GM19467 (cell line): Measurements from ENCODE around the gene CPNE5.
"Not testable (repeated sequence)": the region's sequence is repeated elsewhere in the genome, so short reads cannot be mapped to it uniquely, and the experiment has no call there.

Experiments
- ATAC-seq: cut with Tn5 transposase; IDR thresholded peaks from one replicate; pipeline ENCODE4 v1.9.1; 2021; ENCODE audit warnings: mild to moderate bottlenecking, moderate library complexity; ENCODE audit not compliant: unreplicated experiment

The CPNE5 gene

DNA sequence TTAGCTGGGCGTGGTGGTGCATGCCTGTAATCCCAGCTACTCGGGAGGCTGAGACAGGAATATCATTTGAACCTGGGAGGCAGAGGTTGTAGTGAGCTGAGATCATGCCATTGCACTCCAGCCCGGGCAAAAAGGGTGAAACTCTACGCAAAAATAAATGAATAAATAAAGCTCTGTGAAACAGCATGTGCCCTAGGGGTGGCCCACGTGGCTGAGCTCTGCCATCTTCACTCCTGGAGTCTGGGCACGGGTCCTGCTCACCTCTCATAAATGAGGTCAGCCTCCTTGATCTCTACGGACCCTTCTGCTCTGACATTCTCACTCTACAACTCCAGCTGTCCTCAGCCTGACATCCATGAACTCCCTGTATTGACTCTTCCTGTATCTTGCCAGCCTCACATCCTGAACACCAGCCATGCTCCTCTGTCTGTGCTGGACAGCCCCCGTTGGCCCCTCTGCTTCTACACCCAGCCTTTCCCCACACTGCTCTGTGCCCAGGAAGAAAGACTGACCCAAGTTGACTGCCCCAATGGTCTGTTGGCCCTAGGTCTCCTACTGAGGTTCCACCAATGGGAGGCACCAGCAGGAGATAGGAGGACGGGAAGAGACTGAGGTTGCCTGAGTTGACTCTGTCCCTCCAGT lies 21.9 kb downstream of the CPNE5 start:
- ATAC-seq: no peak

DNA sequence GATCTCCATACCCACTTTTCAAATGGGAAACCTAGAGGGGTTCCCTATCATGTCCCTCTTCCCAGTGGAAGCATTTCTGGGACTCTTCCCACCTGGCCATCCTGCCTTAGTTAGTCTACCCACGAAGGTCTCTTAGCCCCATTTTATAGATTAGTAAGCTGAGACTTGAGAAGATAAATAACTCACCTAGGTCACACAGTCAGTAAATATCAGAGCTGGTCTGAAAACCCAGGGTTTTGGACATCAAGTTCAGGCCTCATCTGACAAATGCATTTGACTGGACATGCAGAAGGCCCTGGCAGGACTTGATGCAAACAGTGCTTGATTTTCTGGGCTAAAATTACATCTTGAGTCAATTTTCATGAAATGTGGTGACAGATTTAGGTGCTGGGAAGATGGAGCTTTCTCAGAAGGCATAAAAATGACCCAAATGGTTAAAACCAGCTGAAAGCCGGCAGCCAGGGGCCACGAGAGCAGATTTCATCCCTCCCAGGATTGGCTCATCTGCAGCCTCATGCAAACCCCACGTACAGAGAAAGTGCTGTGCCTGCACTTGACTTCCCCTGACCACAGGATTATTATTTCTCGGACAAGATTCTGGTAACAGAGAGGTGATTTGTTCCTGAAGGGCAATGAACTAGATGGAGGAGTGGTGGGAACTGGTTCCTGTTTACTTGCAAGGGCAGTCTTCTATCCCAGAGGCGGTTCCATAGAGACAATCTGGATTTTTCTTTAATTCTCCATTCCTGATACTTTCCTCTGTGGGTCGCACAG lies 23.1 kb downstream of the CPNE5 start:
- ATAC-seq: no peak

DNA sequence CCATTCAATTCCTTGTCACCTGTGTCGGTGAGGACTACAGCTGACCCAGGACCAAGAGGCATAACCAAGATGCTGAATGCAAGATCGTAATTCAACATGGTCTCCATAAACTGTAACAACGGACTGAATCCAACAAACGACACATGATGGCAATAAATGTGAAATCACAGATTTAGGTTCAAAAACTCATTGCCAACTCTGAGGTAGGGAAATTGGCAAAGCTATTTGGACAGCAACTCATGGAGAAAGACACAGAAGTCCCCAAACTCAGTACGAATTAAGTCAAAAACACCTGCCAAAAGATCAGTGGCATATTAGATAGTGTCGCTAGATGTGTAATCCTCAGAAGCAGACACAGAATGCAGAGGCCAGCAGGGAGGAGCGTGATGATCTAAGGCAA lies 25.0 kb downstream of the CPNE5 start:
- no peak for ATAC-seq

DNA sequence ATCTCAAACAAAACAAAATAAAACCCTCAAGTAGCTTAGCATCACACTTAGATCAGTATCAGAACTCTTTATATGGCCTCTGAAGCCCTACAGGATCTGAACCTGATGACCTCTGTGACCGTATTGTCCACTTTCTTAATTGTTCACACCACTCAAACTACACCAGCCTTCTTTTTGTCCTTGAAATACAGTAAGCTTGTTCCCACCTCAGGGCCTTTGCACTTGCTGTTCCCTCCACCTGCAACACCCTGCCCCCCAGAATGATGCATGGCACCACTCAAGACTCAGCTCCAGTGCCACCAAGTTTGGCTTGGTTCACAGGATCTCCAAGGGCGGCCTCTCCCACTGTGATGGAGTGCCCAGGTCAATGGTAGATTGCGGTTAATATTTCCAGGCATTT lies 25.7 kb downstream of the CPNE5 start:
- ATAC-seq: no peak

DNA sequence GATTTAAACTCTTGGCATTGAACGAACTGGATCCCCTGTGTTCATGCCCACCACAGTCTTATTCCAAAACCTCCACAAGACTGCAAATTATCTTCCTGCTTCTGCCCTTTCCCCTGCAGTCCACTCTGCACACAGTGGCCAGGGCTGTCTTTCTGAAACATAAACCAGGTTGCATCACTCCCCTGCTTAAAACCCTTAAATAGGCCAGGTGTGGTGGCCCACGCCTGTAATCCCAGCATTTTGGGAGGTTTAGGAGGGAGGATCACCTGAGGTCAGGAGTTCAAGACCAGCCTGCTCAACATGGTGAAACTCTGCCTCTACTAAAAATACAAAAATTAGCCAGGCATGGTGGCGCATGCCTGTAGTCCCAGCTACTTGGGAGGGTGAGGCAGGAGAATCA lies 26.2 kb downstream of the CPNE5 start:
- ATAC-seq: not testable (repeated sequence)

DNA sequence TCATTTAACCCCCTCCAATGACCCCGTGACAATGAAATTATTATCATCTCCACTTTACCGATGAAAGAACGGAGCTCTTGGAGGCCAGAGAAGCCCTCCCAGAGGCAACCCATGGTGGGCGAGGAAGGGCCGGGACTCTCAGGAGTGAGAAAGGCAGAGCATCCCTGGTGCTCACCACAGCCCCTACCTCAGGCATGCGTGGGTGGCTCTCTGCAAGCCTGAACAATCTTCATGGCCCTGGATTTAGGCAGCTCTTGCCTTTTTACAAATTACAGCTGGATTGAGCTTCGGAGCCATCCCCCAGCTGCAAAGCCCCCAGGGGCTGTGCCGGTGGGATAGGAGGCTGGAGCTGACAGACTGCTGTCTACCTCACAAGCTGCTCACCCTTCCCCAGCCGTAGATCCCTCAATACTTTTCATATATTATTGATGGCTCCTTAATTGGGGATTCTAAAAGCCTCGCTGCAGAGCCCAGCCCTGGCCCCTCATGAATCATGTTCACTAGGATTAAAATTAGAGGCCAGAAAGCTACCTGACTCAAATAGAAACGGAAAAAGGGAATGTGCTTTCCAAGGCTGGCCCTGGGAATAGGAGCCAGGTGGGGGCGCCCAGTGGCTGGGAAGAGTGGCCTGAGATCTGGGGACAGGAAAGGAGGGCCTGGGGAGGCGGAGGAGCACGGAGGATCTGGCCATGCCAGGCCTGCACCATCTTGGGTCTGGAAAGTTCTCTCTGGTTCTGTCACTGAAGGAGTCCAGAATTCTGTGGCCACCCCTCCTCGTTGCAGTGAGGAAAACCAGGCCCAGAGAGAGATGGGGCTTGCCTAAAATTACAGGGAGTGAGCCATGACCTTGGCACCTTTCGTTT lies 29.1 kb downstream of the CPNE5 start:
- no peak for ATAC-seq

DNA sequence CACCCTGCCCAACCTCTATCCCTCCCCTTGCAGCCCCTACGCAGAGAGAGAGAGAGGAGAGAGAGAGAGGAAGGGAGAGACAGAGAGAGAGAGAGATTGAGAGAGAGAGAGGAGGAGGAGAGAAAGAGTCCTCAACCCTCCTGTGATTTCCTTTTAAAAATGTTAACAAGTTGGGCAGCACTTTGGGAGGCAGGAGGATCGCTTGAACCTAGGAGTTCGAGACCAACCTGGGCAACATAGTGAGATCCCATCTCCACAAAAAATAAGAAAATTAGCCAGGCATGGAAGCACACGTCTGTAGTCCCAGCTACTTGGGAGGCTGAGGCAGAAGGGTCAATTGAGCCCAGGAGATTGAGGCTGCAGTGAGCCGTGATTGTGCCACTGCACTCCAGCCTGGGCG lies 30.1 kb downstream of the CPNE5 start:
- ATAC-seq: no peak

DNA sequence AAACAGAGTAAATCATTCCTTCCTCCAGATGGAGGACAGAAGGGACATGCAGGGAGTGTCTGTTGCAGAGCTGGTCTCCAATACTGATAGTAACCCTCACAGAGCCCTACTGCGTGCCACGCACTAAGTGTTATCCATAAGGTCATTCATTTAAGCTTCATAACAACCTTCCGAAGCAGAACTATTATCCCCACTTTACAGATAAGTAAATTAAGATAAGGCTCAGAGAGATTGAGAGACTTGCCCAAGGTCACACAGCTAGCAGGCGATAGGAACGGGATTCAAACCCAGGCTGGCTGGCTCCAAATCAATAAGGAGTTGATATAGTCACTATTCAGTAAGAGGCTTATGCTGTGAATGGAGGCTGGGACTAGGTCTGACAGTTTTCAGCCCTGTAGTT lies 30.6 kb downstream of the CPNE5 start:
- no peak for ATAC-seq

DNA sequence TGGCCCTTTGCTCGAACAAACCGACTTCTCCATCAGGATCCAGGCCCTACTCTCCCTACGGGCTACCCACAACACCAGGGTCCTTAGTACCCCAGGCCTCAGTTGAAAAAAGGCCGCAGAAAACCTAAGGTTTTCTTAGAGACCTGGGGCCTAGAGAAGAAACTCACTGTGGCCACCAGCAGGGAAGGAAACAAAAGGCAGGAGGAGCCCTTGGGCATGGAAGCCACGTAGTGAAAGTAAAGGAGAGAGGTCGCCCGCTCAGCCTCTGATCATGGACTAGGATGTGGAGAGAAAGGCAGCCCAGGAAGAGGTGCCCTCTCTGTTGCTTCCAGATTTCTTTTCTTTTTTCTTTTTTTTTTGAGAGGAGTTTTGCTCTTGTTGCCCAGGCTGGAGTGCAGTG lies 31.5 kb downstream of the CPNE5 start:
- ATAC-seq: no peak

DNA sequence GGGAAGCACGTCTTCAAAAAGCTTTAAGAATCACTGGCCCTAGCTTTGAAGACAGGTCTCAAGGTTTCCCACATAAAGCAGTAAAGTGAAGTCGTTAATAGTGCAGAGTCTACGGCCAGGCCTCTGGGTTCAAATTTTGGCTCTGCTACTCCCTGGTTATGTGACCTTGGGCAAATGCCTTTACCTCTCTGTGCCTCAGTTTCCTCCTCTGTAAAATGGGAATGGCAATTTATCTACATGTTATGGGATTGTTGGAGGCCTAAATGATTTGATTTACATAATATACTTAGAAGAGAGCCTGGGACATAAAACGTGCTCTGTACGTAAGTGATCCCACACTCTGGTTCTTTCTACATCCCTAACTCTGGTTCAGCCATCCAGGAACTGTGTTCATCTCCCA lies 32.1 kb downstream of the CPNE5 start:
- no peak for ATAC-seq

DNA sequence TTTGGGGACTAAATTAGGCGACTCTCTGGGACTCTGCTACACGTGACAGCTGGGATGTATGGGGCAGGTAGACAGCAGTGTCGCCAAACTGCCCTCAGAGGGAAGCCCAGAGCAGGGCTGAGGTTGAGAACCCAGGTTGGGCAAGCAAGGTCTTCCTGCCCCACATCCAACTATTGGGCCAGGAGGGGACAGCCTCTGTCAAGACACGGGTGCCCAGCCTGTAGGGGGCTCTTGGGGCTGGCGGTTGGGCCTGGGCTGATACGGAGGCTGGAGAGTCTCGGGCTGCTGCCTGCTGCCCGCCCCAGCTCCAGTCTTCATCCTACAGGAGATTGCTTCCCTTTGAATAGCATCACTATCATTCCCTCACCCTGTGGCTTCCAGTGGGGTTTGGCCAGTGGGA lies 33.3 kb downstream of the CPNE5 start:
- ATAC-seq: no peak

DNA sequence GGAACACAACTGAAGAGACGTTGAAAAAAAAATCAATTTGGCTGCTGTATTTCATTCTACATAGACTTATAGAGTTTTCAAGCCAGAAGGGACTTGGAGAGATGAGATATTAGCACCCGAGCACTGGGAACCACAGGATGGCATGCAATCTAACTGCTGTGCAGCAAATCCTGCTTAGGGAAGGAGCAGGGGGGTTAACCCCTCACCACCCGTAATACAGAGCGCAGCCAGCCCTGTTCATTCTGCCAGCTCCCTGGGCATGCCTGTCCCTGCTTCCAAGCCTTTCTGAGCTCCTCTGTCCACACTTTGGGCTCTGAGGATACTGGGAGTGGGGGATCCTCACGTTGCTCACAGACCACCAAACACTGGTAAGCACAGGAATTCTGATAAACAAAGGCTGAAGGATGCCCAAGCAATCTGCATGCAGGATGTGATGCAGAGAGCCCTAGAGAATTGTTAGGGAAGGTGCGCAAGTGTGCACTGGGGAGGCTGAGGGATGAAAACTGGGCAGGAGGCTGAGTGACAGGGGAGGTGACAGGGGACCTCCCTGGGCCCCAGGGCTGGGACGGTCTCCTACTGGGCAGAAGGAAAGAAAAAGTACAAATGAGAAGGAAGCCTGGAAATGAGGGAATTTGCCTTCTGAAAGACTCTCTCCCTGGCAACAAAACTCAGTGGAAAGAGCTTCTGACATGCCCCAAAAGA lies 34.0 kb downstream of the CPNE5 start:
- ATAC-seq: no peak

DNA sequence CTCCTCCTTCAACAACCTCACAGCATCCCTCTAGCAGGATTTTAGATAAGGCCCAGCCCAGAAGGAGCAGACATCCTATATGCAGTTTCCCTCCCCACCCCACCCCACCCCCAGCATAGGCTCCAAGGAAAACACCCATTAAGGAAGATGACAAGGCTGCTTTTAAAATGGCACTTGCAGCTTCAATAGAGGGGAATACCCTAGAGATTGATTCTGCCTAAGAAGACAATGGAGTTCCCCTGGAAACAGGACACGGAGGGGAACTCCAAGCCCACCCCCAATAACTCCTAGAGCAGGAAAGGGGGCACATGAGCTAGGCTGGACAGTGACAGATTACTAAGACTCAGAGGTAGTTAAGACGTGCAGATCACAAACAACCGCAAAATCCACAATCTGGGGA lies 34.7 kb downstream of the CPNE5 start:
- ATAC-seq: no peak

DNA sequence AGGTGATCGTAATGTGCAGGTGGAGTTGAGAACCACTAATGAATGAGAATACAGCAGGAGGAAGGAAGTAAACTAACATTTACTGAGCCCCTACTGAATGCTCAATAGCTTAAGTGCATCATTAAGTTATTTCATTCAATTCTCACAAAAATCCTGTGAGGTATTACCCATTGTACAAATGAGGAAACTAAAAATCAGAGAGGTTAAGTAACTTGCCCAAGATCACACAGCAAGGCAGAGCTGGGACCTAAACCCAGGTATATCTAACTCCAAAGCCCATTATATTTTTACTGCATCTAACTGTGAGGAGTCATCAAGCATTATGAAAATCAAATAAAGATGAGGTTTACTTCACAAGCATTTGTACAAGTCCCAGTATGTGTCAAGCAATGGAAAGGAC lies 35.3 kb downstream of the CPNE5 start:
- ATAC-seq: no peak

DNA sequence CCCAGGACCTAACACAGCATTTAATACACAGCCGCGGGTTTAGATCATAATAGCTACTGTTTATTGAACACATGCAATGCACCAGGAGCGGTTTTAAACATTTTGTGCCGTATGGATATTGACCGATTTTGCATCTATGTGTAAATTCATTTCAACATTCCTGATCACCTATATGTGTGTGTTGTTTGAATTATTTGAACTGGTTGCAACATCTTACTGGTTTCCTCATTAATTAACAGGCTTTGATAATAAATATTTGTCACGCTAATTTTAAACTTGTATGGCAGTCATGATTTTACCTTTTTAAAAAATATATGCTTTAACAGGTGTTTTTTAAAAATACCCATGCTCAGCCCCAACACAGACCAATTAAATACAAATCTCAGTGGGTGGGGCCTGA lies 35.8 kb downstream of the CPNE5 start:
- no peak for ATAC-seq

DNA sequence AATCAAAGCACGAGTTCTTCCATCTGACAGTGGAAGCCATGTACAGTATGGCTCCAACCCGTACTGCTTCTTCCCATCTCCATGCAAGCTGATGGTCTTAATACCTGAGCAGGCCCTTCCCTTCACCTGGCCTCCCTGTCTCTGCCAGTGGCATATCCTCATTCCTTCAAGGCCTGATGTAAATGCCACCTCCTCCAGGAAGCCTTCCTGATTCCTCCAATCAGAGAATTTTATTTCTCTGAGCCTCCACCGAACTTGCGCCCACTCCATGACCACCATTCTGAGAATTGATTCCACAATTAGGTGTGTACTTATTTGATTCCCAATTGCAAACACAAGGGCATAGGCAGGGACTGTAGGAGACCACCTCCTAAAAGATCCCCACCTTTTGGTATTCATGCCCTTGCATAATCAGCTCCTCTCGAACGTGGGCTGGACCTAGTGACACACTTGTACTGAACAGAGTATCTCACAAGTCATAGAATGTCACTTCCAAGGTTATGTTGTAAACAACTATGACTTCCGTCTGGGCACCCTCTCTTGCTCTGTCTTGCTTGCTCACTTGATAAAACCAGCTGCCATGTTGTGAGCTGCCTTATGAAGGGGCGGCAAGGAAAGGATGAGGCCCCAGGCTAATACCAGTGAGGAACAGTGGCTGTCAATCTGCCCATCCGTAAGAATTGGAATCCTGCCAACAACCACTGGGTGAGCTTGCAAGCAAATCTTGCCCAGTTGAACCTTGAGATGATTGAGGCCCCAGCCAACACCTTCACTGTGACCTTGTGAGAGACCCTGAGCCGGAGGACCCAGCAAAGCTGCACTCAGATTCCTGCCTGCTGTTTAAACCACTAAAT lies 38.8 kb downstream of the CPNE5 start:
- ATAC-seq: no peak

DNA sequence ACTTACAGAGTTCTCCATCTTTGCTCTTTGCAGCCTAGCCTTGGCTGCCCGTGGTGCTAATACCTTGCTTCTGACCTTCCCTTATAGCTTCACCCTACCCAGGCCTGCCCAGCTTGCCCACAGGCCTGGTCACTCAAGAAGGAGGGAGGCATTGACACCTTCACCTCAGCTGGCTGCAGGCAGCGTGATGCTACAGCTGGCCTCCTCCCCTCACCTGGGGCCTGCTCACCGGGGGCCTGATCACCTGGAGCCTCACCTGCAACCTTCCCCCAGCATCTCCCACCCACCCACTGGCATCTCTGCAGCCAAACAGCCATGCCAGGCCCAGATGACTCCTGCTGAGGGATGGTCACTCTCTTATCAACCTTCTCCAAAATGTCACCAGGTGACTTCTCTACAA lies 40.4 kb downstream of the CPNE5 start:
- ATAC-seq: no peak

DNA sequence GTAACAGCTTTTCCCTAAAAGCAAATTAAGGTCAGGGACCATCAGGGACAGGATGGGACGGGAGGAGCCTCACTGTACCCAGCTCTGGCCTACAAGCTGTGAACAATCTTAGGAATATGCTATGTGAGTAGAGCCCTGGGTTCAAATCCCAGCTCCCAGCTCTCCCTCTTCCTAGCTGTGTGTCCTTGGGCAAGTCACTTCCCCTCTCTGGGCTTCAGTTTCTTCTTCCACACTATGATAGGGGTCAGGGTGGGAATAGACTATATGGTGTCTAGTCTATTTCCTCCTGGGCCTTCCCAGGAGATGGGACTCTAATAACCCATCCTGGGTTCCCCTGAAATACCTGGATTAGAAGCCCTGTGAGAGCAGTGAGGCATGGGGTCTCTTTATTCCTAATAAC lies 41.6 kb downstream of the CPNE5 start:
- no peak for ATAC-seq

DNA sequence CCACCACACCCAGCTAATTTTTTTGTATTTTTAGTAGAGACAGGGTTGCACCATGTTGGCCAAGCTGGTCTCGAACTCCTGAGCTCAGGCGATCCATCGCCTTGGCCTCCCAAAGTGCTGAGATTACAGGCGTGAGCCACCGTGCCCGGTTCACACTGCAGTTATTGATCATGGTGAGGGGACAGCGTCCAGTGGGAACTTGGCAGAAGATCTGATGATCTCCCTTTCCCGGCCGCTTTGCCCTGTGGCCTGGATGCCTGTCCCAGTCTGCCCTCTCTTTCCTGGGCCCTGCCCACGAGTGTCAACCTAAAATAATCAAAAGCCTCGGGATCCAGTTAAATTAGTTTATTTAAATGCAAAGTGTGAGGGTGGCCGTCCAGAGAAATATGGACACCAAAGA lies 42.2 kb downstream of the CPNE5 start:
- no peak for ATAC-seq

DNA sequence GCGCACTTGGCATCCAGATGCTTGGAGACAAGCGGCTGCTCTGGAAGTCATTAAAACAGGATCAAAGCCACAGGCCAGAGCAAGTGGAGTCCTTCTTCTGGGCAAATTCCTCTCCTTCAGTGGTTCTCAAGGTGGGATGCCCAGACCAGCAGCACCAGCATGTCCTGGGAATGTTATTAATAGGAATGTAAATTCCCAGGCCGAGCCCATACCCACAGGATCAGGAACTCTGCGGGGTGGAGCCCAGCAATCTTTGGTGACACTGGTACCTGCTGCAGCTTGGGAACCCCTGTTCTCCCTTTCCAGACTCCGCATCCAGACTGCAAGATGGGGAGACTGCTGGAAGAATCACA lies 44.6 kb downstream of the CPNE5 start:
- no peak for ATAC-seq
